ENCODE measurements around the gene INPP5F. TPM values are rescaled to one million over a fixed set of nuclear protein-coding genes. Genes with fewer than 3 reads are reported as not detected.
"Not testable (repeated sequence)": the region's sequence is repeated elsewhere in the genome, so short reads cannot be mapped to it uniquely, and the experiment has no call there.

Gene INPP5F
- total RNA-seq, 5 donors from 2014 or later (not counting 1 experiment from before 2014, with no cell fraction given), result 7.3 to 13.7 (median 9.8) TPM

DNA sequence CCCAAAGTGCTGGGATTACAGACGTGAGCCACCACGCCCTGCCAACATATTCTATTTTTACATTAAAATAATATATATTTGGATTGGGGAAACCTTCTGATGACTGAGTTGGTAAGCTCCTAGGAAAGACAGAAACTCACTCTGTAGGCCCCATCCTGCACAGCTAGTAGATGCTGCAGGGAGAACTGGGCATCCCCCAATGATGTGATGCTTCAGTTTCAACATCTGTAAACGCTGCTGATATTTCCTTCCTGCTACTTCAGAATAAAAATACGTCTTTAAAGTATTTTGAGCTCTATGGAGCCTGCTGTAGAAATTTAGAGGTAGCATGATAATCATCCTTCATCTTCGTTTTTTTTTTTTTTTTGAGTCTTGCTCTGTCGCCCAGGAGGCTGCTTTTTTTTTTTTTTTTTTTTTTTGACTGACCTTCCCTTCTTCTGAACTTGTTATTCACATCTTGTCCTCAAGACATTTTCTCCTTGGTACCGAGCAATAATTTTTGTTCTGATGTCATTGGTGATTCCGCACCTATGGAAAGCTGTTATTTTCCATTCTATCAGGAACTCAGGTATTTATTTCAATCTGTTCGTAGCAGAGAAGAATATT, 21.8 kb upstream of the INPP5F start:
- Histone ChIP-seq H3K4me3 (ENCODE audit: control insufficient read depth in 1 of 2, extremely low read depth in 1 of 2, low read length in 1 of 2) (no peak overlapping the region), H3K9me3 (no peaks in the 10 kb centered on the region), H3K36me3 (ENCODE audit: control insufficient read depth in 2 of 2, extremely low read depth in 1 of 2, insufficient read depth in 1 of 2, low read length in 1 of 2) (no peaks in the 10 kb centered on the region), H3K27me3 (replicated peaks in 1 of 2; ENCODE audit: control insufficient read depth in 2 of 2, extremely low read depth in 1 of 2, insufficient read depth in 2 of 2, low read length in 1 of 2) (no peaks in the 10 kb centered on the region), H3K27ac (ENCODE audit: low read length) (no peak overlapping the region), H3K4me1 (ENCODE audit: control insufficient read depth in 1 of 2, extremely low read depth in 1 of 2, insufficient read depth in 2 of 2, low read length in 2 of 2) (peaks cover 0 to 7% of the 10 kb centered on the region in 2 experiments)
- H3K27me3 Mint-ChIP-seq, result peaks cover 0 to 3% of the 10 kb centered on the region in 2 donors
- POLR2A ChIA-PET, result interaction anchor here in 1 of 2 donors (0.7 kb wide), 1 partner anchor 16 kb away, joined by 10 read pairs; no protein-coding TSS in a partner anchor
- H3K9me3 Mint-ChIP-seq, result peaks cover 9 to 17% (median 14%) of the 10 kb centered on the region in 3 donors
- CTCF ChIA-PET, result interaction anchor here in 1 of 2 donors (1.2 kb wide), 1 partner anchor 17 kb away, joined by 4 read pairs; no protein-coding TSS in a partner anchor
- ATAC-seq (replicated peaks in 1 of 4) (peak in 1 of 4 experiments; percentile 31), DNase-seq (no peak)
- H3K4me1 Mint-ChIP-seq, result peaks cover 11 to 39% (median 14%) of the 10 kb centered on the region in 3 donors
- H3K27ac Mint-ChIP-seq, result peak overlapping the region; percentile 52 to 75
- WGBS (ENCODE audit: insufficient coverage), result no CpG with 5 or more reads among the region's 9 CpGs
- peaks cover 14% of the 10 kb centered on the region for H3K36me3 Mint-ChIP-seq
- peak overlapping the region in 2 of 3 donors; percentile 8 to 60 for H3K4me3 Mint-ChIP-seq

GRCh38 chr10:119705434-119705831, 20.4 kb upstream of the INPP5F start:
- peaks cover 0 to 3% of the 10 kb centered on the region in 2 donors for H3K27me3 Mint-ChIP-seq
- peaks cover 14% of the 10 kb centered on the region for H3K36me3 Mint-ChIP-seq
- ChIA-PET CTCF (interaction anchor here (0.6 to 1.2 kb wide), 3 partner anchors 18 to 102 kb away, joined by 3 to 5 read pairs (median 4); no protein-coding TSS in a partner anchor), POLR2A (no interaction called here)
- ATAC-seq (replicated peaks in 1 of 4) (peak in 2 of 4 experiments; percentile 24 to 51), DNase-seq (no peak)
- peaks cover 9 to 17% (median 14%) of the 10 kb centered on the region in 3 donors for H3K9me3 Mint-ChIP-seq
- H3K4me3 ChIP-seq (ENCODE audit: control insufficient read depth in 1 of 2, extremely low read depth in 1 of 2, low read length in 1 of 2), result no peak overlapping the region
- H3K4me1 ChIP-seq (ENCODE audit: control insufficient read depth in 1 of 2, extremely low read depth in 1 of 2, insufficient read depth in 2 of 2, low read length in 2 of 2), result peaks cover 0 to 7% of the 10 kb centered on the region in 2 experiments
- H3K36me3 ChIP-seq (ENCODE audit: control insufficient read depth in 2 of 2, extremely low read depth in 1 of 2, insufficient read depth in 1 of 2, low read length in 1 of 2), result no peaks in the 10 kb centered on the region
- WGBS (ENCODE audit: insufficient coverage), result no CpG with 5 or more reads among the region's 3 CpGs
- H3K4me1 Mint-ChIP-seq, result peaks cover 13 to 39% (median 14%) of the 10 kb centered on the region in 3 donors
- H3K9me3 ChIP-seq, result no peaks in the 10 kb centered on the region
- peak overlapping the region in 1 of 3 donors; percentile 60 for H3K4me3 Mint-ChIP-seq
- no peak overlapping the region for H3K27ac ChIP-seq (ENCODE audit: low read length)
- peak overlapping the region; percentile 61 to 65 for H3K27ac Mint-ChIP-seq
- no peaks in the 10 kb centered on the region for H3K27me3 ChIP-seq (replicated peaks in 1 of 2; ENCODE audit: control insufficient read depth in 2 of 2, extremely low read depth in 1 of 2, insufficient read depth in 2 of 2, low read length in 1 of 2)

DNA sequence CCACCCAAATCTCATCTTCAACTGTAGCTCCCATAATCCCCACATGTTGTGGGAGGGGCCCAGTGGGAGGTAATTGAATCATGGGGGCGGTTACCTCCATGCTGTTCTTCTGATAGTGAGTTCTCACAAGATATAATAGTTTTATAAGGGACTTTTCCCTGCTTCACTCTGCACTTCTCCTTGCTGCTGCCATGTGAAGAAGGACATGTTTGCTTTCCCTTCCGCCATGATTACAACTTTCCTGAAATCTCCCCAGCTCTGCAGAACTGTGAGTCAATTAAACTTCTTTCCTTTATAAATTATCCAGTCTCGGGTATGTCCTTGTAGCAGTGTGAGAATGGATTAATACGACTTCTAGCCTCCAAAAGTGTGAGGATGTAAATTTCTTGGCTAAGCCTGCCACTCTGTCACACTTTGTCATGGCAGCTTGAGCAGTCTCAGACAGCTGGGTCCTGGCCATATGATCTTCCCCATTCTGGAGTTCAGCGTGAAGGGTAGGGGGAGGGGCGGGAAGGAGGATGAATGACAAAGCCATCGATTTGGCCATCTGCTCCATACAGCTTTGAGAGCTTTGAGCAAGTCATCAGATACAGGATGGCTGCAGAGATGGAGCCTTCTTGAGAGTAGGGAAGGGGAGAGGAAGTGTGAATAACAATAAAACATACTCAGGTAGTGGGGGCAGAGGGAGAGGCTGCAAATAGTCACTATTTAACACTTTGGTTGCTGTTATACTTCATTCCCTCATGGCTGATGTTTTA, 19.1 kb upstream of the INPP5F start:
- WGBS (ENCODE audit: insufficient coverage), result 80% methylated on average over 1 of the region's 7 CpGs
- no peak overlapping the region for H3K27ac ChIP-seq (ENCODE audit: low read length)

DNA sequence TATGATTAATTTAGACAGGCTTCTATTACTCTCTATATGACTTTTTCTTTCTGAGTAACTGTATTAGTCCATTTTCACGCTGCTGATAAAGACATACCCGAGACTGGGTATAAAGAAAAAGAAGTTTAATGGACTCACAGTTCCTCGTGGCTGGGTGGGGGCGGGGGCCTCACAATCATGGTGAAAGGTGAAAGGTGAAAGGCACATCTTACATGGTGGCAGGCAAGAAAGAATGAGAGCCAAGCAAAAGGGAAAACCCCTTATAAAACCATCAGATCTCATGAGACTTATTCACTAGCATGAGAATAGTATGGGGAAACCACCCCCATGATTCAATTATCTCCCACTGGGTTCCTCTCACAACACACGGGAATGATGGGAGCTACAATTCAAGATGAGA, 18.5 kb upstream of the INPP5F start:
- H3K4me3 ChIP-seq (ENCODE audit: control insufficient read depth in 1 of 2, extremely low read depth in 1 of 2, low read length in 1 of 2); H3K27me3 Mint-ChIP-seq; H3K4me1 ChIP-seq (ENCODE audit: control insufficient read depth in 1 of 2, extremely low read depth in 1 of 2, insufficient read depth in 2 of 2, low read length in 2 of 2); ATAC-seq (replicated peaks in 1 of 4); POLR2A ChIA-PET; H3K27ac ChIP-seq (ENCODE audit: low read length); H3K4me3 Mint-ChIP-seq; H3K36me3 ChIP-seq (ENCODE audit: control insufficient read depth in 2 of 2, extremely low read depth in 1 of 2, insufficient read depth in 1 of 2, low read length in 1 of 2); DNase-seq; H3K9me3 ChIP-seq; H3K27me3 ChIP-seq (replicated peaks in 1 of 2; ENCODE audit: control insufficient read depth in 2 of 2, extremely low read depth in 1 of 2, insufficient read depth in 2 of 2, low read length in 1 of 2): not testable (repeated sequence)
- peaks cover 9 to 21% (median 20%) of the 10 kb centered on the region in 3 donors for H3K9me3 Mint-ChIP-seq
- H3K4me1 Mint-ChIP-seq, result peaks cover 13 to 34% (median 14%) of the 10 kb centered on the region in 3 donors
- peaks cover 18% of the 10 kb centered on the region for H3K36me3 Mint-ChIP-seq
- H3K27ac Mint-ChIP-seq, result peak overlapping the region in 1 of 2 donors; percentile 17
- no CpG with 5 or more reads among the region's 5 CpGs for WGBS (ENCODE audit: insufficient coverage)
- CTCF ChIA-PET, result interaction anchor here in 1 of 2 donors (0.7 kb wide), 1 partner anchor 85 kb away, joined by 6 read pairs; no protein-coding TSS in a partner anchor

More for the DNA sequence above, 19.1 kb upstream of the INPP5F start:
- CTCF ChIA-PET, result no interaction called here
- Mint-ChIP-seq H3K4me3 (no peak overlapping the region), H3K36me3 (peaks cover 18% of the 10 kb centered on the region), H3K4me1 (peaks cover 13 to 34% (median 14%) of the 10 kb centered on the region in 3 donors), H3K27me3 (peaks cover 0 to 3% of the 10 kb centered on the region in 2 donors), H3K9me3 (peaks cover 9 to 21% (median 20%) of the 10 kb centered on the region in 3 donors), H3K27ac (no peak overlapping the region)
- Histone ChIP-seq H3K27me3 (replicated peaks in 1 of 2; ENCODE audit: control insufficient read depth in 2 of 2, extremely low read depth in 1 of 2, insufficient read depth in 2 of 2, low read length in 1 of 2) (no peaks in the 10 kb centered on the region), H3K4me1 (ENCODE audit: control insufficient read depth in 1 of 2, extremely low read depth in 1 of 2, insufficient read depth in 2 of 2, low read length in 2 of 2) (peaks cover 0 to 7% of the 10 kb centered on the region in 2 experiments), H3K4me3 (ENCODE audit: control insufficient read depth in 1 of 2, extremely low read depth in 1 of 2, low read length in 1 of 2) (no peak overlapping the region), H3K36me3 (ENCODE audit: control insufficient read depth in 2 of 2, extremely low read depth in 1 of 2, insufficient read depth in 1 of 2, low read length in 1 of 2) (no peaks in the 10 kb centered on the region), H3K9me3 (no peaks in the 10 kb centered on the region)
- DNase-seq (no peak), ATAC-seq (replicated peaks in 1 of 4) (no peak)
- POLR2A ChIA-PET, result interaction anchor here in 1 of 2 donors (0.6 kb wide), 1 partner anchor 34 kb away, joined by 5 read pairs; no protein-coding TSS in a partner anchor

- H3K4me3 Mint-ChIP-seq; H3K36me3 ChIP-seq (ENCODE audit: control insufficient read depth in 2 of 2, extremely low read depth in 1 of 2, insufficient read depth in 1 of 2, low read length in 1 of 2); H3K4me1 ChIP-seq (ENCODE audit: control insufficient read depth in 1 of 2, extremely low read depth in 1 of 2, insufficient read depth in 2 of 2, low read length in 2 of 2); H3K27me3 ChIP-seq (replicated peaks in 1 of 2; ENCODE audit: control insufficient read depth in 2 of 2, extremely low read depth in 1 of 2, insufficient read depth in 2 of 2, low read length in 1 of 2); H3K9me3 ChIP-seq; H3K4me3 ChIP-seq (ENCODE audit: control insufficient read depth in 1 of 2, extremely low read depth in 1 of 2, low read length in 1 of 2); DNase-seq; ATAC-seq (replicated peaks in 1 of 4); H3K27me3 Mint-ChIP-seq; H3K27ac ChIP-seq (ENCODE audit: low read length); POLR2A ChIA-PET; H3K27ac Mint-ChIP-seq; CTCF ChIA-PET: not testable (repeated sequence)
- no CpG with 5 or more reads among the region's 1 CpG for WGBS (ENCODE audit: insufficient coverage)
- peaks cover 18% of the 10 kb centered on the region for H3K36me3 Mint-ChIP-seq
- H3K9me3 Mint-ChIP-seq, result peaks cover 9 to 21% (median 20%) of the 10 kb centered on the region in 3 donors
- peaks cover 0 to 12% (median 3%) of the 10 kb centered on the region in 3 donors for H3K4me1 Mint-ChIP-seq
Observed at GRCh38 chr10:119710935-119711334, 14.9 kb upstream of the INPP5F start.

Data from T-cell (primary cell).